Activated T-cell treated with anti-CD3 and anti-CD28 coated beads, Interleukin-2, amount 50 U/mL, for 72 hours (primary cell): ENCODE data around the gene DCAF17. TPM values are rescaled to one million over a fixed set of nuclear protein-coding genes. Genes with fewer than 3 reads are reported as not detected.

Experiments used
- ATAC-seq, 2 donors: fragments of 150-1000 bp; cut with Tn5 transposase; replicated peaks in 1 of 2; 2 replicates each; pipeline ENCODE4 v1.10.0; 2021; ENCODE audit warnings: moderate library complexity in 2 of 2, mild to moderate bottlenecking in 1 of 2
- DNase-seq, 2 donors: peaks; one replicate each; pipeline ENCODE4 v3.0.0; 2021 to 2022; ENCODE audit warnings: mixed read lengths in 1 of 2
- H3K27ac Mint-ChIP-seq: one replicate; pipeline ENCODE4 v1.8.0; 2022; ENCODE audit warnings: mild to moderate bottlenecking, moderate library complexity, mixed read lengths
- H3K27me3 Mint-ChIP-seq: one replicate; pipeline ENCODE4 v1.8.0; 2022; ENCODE audit warnings: low read depth, mixed read lengths
- H3K36me3 Mint-ChIP-seq, 2 donors: one replicate each; pipeline ENCODE4 v1.8.0; 2022; ENCODE audit warnings: mixed read lengths in 2 of 2, mild to moderate bottlenecking in 1 of 2; ENCODE audit not compliant: insufficient read depth in 2 of 2
- H3K4me1 Mint-ChIP-seq: one replicate; pipeline ENCODE4 v1.8.0; 2022; ENCODE audit warnings: low read depth, mixed read lengths
- H3K4me3 Mint-ChIP-seq, 2 donors: one replicate each; pipeline ENCODE4 v1.8.0; 2022; ENCODE audit warnings: mild to moderate bottlenecking in 2 of 2, mixed read lengths in 2 of 2, moderate library complexity in 2 of 2
- H3K9me3 Mint-ChIP-seq, 2 donors: one replicate each; pipeline ENCODE4 v1.8.0; 2022; ENCODE audit warnings: mixed read lengths in 2 of 2
- total RNA-seq, 2 donors: library from RNA; stranded (reverse); gene quantifications; one replicate each; pipeline ENCODE4 v1.2.3, GENCODE V29; 2022

Gene DCAF17
- total RNA-seq, 2 donors from 2014 or later, result 21.9 to 35.1 TPM

DNA sequence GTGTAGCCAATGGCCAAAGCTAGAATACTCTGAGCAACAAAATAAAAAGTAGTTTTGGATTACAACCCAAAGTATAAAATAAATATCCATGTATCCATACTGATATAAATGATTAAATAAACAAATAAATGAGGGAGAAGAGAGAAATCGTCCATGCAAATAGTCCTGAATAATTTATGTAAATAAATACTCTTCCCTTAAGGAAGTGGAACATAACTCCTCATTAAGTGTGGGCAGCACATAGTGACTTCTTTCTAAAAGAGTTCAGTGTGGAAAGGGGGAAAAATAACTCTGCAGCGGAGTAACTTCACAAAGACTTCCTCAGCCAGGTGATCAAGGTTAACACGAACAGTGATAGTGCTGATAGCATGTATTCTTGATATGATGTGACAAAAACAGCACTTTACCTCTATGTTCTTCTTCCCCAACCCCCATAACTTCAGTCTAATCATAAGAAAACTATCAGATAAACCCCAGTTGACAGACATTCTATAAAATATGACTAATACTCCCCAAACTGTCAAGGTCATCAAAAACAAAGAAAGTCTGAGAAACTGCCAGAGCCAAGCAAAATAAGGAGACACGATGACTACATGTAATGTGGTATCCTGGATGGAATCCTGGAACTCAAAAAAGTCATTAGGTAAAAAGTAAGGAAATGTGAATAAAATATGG, 31.0 kb upstream of the DCAF17 start:
- H3K9me3 Mint-ChIP-seq, result peaks cover 6 to 9% of the 10 kb centered on the region in 2 donors
- peak overlapping the region in 1 of 2 donors; percentile 2 for H3K4me3 Mint-ChIP-seq
- H3K36me3 Mint-ChIP-seq, result peaks cover 13 to 23% of the 10 kb centered on the region in 2 donors
- peak overlapping the region; percentile 2 for H3K27ac Mint-ChIP-seq
- ATAC-seq (peak; percentile 67 to 77), DNase-seq (no peak)
- H3K27me3 Mint-ChIP-seq, result no peaks in the 10 kb centered on the region
- H3K4me1 Mint-ChIP-seq, result peaks cover 47% of the 10 kb centered on the region

DNA sequence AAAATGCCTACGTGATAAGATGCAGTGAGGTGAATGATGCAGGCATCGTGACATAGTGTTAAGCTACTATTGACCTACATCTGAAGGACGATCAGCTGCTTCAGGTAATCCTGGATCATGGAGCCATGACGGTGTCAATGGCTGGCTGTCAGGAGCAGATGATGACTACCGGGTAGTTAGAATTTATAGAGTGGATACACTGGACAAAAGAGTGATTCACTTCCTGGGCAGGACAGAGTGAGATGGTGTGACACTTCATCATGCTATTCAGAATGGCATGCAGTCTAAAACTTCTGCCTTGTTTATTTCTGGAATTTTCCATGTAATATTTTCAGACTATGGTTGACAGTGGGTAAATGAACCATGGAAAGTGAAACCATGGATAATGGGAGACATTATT, 29.8 kb upstream of the DCAF17 start:
- Mint-ChIP-seq H3K4me1 (peaks cover 39% of the 10 kb centered on the region), H3K4me3 (no peak overlapping the region), H3K36me3 (peaks cover 13 to 18% of the 10 kb centered on the region in 2 donors), H3K27ac (no peak overlapping the region), H3K9me3 (peaks cover 6% of the 10 kb centered on the region in 2 donors), H3K27me3 (no peaks in the 10 kb centered on the region)
- DNase-seq, result no peak
- no peak for ATAC-seq

DNA sequence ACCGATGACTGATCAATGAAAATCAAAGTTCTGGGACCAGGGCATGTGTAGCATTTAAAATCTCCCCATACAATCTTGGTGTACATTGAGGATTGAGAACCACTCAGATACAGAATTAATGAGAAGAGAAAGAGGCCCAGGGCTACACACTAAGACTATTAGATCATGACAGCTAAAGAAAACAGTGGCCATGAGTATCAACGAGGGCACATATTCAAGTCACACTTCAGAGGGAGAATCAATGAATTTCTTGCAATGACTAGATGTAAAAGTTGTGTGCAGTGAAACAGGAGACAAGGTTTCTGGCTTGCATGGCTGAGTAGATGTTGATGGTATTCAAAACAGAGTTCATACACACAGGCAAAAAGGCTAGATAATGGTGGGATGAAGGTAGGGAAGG, 29.3 kb upstream of the DCAF17 start:
- Mint-ChIP-seq H3K27ac (no peak overlapping the region), H3K4me3 (no peak overlapping the region), H3K4me1 (peaks cover 40% of the 10 kb centered on the region), H3K27me3 (no peaks in the 10 kb centered on the region), H3K36me3 (peaks cover 13 to 18% of the 10 kb centered on the region in 2 donors), H3K9me3 (peaks cover 6% of the 10 kb centered on the region in 2 donors)
- DNase-seq (no peak), ATAC-seq (no peak)

DNA sequence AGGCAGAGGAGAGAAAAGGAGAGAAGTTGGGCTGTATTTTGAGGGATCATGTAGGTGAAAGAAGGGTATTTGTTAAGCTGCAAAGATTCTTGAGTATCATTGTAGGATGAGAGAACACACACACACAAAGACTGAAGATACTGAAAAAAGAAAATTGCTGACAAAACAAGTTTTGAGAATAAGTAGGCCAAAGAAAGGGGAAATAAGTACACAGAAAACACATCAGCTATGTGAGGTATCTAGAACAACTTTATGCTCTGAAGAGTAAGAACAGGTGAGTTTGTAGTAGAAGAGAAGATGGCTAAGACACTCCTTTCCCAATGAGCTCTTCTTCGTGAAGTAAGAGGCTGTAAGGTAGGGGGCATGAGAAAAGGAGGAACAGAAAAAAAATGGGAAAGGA, 28.5 kb upstream of the DCAF17 start:
- no peak overlapping the region for H3K4me3 Mint-ChIP-seq
- H3K36me3 Mint-ChIP-seq, result peaks cover 11 to 18% of the 10 kb centered on the region in 2 donors
- peaks cover 44% of the 10 kb centered on the region for H3K4me1 Mint-ChIP-seq
- H3K9me3 Mint-ChIP-seq, result peaks cover 6% of the 10 kb centered on the region in 2 donors
- DNase-seq (no peak), ATAC-seq (no peak)
- no peaks in the 10 kb centered on the region for H3K27me3 Mint-ChIP-seq
- H3K27ac Mint-ChIP-seq, result no peak overlapping the region

DNA sequence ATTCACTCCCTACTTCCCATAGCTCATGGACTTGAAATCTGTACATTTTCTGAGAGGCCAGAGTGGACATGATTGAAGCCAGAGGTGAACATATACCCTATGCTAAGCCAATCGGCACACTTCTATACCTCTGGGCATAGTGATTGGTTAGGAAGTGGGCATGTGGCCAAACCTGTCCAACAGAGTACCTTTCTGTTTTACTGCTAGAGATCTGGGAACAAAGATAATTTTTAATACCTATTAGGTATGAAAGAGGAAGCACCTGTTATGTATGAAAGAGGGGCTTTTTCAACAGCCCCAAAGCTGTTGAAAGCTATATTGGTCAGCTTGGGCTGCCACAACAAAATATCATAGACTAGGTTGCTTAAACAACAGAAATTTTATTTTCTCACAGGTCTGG, 28.0 kb upstream of the DCAF17 start:
- H3K9me3 Mint-ChIP-seq, result peaks cover 6% of the 10 kb centered on the region in 2 donors
- no peaks in the 10 kb centered on the region for H3K27me3 Mint-ChIP-seq
- no peak overlapping the region for H3K27ac Mint-ChIP-seq
- no peak overlapping the region for H3K4me3 Mint-ChIP-seq
- H3K4me1 Mint-ChIP-seq, result peaks cover 49% of the 10 kb centered on the region
- peaks cover 9 to 18% of the 10 kb centered on the region in 2 donors for H3K36me3 Mint-ChIP-seq
- ATAC-seq (no peak), DNase-seq (no peak)

DNA sequence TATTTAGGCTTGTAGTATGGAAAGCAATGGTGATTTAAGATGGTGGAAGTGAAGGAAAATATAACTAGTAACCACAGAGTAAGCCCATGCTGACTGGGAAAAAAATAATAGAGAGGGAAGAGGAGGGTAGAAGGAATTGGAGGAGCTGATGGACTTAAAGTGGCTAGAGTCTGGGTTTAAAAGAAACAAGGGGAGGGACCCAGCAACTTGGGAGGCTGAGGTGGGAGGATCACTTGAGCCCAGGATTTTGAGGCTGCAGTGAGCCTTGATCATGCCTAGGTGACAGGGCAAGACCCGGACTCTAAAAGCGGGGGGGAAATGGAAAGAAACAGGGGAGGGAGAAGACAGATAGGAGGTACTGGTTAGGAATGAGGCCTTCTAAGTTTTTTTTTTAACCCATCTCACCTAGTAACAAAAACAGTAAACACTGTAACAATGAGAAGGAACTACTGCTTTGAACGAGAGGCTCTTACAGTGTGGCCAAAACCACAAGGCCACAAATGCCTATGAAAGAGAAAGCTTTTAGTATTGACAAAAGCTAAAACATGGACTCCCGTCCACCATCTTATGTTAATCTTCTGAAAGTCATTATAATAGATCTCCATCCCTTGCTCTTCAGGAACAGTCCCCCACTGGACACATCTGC, 26.9 kb upstream of the DCAF17 start:
- Mint-ChIP-seq H3K4me3 (no peak overlapping the region), H3K27ac (no peak overlapping the region), H3K36me3 (peaks cover 6 to 8% of the 10 kb centered on the region in 2 donors), H3K9me3 (peaks cover 1 to 3% of the 10 kb centered on the region in 2 donors), H3K27me3 (no peaks in the 10 kb centered on the region), H3K4me1 (peaks cover 51% of the 10 kb centered on the region)
- DNase-seq, result peak in 1 of 2 donors; percentile 17
- peak; percentile 63 to 68 for ATAC-seq

DNA sequence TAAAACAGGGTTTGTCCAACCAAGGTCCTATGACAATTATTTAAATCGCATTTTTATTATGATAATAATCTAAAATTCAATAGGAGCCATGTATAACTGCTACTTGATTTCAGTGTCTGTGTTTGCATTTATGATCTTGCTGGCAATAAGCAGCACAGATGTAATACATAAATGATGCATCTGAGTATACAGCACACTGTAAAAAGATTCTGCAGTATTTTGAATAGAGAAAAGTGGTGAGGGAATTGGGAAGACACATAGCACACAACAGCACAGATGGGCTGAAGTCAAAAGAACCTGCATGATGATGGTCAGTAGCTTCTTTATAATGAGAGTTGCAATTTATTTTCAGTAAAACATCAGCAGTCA, 26.4 kb upstream of the DCAF17 start:
- ATAC-seq (no peak), DNase-seq (no peak)
- Mint-ChIP-seq H3K27me3 (no peaks in the 10 kb centered on the region), H3K9me3 (peaks cover 0 to 3% of the 10 kb centered on the region in 2 donors), H3K4me3 (no peak overlapping the region), H3K27ac (no peak overlapping the region), H3K4me1 (peaks cover 50% of the 10 kb centered on the region), H3K36me3 (peaks cover 4 to 7% of the 10 kb centered on the region in 2 donors)

DNA sequence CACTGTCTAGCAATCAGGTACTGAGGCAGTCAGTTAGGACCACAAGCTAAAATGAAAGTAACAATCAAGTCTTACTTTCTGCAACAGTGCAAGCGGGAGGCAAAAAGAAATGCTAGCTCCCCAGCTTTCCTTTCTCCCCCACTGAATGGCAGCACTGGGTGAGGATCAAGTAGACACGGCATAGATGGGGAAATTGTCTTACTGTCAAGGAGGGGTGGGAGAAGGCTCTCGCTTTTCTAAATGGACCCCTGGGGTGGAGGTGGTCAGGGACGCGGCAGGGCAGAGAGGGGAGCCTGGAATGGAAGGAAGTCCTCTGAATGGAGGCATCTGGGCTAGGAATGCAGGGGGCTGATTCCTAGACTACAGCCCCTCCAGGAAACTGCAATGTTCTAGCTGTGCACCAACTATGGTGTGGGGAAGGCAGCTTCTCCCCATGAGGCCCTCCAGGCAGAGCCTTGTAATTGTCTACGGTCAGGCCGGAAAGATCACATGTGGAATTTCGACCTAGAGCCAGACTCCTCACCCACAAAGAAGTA, 24.5 kb upstream of the DCAF17 start:
- Mint-ChIP-seq H3K36me3 (peaks cover 3 to 5% of the 10 kb centered on the region in 2 donors), H3K27ac (no peak overlapping the region), H3K9me3 (peaks cover 0 to 3% of the 10 kb centered on the region in 2 donors), H3K4me1 (peaks cover 37% of the 10 kb centered on the region), H3K27me3 (no peaks in the 10 kb centered on the region), H3K4me3 (peak overlapping the region; percentile 67 to 78)
- no peak for DNase-seq
- ATAC-seq, result peak in 1 of 2 donors; percentile 28

DNA sequence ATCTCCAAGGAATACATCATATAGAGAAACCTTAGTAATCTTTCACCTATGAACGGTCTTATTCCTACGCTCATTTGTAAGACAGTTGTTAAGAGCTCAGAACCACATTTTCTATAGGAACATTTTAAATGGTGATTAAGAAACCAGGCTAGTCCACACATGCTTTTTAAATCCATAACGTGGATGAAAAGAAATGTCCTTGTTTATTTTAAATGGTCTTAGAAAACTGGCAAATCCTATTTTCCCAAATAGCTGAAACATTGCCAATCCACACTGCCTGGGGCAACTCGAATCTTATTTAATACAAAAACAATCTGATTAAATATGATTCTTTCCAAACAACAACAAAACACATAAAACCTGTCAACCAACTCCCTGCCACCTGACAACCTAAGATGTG, 23.9 kb upstream of the DCAF17 start:
- Mint-ChIP-seq H3K36me3 (peaks cover 4 to 8% of the 10 kb centered on the region in 2 donors), H3K27me3 (no peaks in the 10 kb centered on the region), H3K9me3 (peaks cover 2 to 3% of the 10 kb centered on the region in 2 donors), H3K27ac (peak overlapping the region; percentile 19), H3K4me1 (peaks cover 37% of the 10 kb centered on the region), H3K4me3 (no peak overlapping the region)
- ATAC-seq (no peak), DNase-seq (no peak)

DNA sequence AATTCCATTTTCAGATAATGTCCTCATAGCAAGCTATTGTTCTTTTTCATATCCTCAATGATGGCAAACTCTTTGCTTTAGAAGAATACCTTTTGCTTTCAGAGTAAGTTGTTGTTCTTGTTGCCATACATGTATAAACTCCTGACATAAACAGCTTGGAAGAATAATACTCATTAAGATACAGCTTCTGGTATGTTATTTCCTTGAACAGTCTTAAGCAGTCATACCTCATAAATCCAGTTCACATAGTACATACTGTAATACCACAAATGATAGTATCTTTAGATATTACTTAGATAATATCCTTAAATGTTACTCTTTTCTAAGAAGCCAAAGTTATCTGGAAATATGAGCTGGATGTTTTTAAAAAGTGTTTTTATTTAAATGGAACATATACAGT, 23.4 kb upstream of the DCAF17 start:
- ATAC-seq, result no peak
- H3K4me1 Mint-ChIP-seq, result peaks cover 38% of the 10 kb centered on the region
- H3K27ac Mint-ChIP-seq, result peak overlapping the region; percentile 19
- peaks cover 2 to 3% of the 10 kb centered on the region in 2 donors for H3K9me3 Mint-ChIP-seq
- no peak for DNase-seq
- no peak overlapping the region for H3K4me3 Mint-ChIP-seq
- H3K27me3 Mint-ChIP-seq, result no peaks in the 10 kb centered on the region
- peaks cover 2 to 8% of the 10 kb centered on the region in 2 donors for H3K36me3 Mint-ChIP-seq

DNA sequence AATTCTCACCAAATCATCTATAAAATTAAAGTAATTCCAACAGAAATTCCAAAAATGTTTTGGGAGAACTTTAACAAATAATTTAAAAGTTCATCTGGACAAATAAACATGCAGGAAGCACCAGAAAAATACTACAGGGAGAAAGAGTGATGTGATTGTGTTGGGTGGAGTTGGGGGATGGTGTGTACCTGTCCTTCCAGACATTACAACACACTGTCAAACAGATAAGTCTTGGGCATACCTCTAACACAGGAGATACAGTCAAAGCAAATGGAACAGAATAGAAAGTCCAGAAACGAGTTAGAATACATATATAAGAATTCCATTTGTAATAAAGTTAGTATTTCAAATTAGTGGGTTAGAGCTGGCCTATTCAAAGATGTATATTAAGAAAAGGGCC, 22.8 kb upstream of the DCAF17 start:
- Mint-ChIP-seq H3K4me3 (no peak overlapping the region), H3K36me3 (peaks cover 2 to 11% of the 10 kb centered on the region in 2 donors), H3K27me3 (no peaks in the 10 kb centered on the region)

DNA sequence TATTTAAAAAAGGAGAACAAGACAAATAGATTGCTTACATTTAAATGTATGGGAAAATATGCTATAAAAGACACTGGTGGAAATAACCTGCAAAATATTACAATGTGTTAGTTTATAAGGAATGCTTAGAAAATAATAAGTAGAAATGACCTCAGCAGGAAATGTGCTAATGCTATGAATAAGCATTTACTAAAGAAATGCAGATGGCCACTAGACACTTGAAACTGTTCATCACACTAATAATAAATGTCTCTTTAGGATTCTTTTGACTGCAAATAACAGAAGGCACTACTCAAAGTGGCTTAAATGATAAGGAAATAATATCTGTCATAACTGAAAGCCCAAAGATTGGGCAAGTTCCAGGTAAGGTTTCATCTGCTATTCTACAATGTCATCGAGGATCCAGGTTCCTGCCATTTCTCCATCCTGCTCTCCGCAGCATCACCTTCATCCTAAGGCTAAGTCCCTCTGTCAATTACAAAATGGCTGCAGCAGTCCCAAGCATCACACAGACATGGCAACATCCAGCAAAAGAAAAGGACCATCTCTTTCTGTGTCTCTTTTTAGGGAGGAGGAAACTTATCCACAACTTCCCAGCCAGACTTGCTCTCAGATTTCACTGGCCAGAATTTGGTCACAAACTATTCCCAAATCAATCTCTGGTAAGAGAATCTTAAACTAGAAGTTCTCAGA, 22.1 kb upstream of the DCAF17 start:
- no peak overlapping the region for H3K27ac Mint-ChIP-seq
- ATAC-seq, result no peak
- no peaks in the 10 kb centered on the region for H3K27me3 Mint-ChIP-seq
- no peak for DNase-seq
- H3K36me3 Mint-ChIP-seq, result peaks cover 2 to 10% of the 10 kb centered on the region in 2 donors
- H3K4me1 Mint-ChIP-seq, result peaks cover 48% of the 10 kb centered on the region
- H3K9me3 Mint-ChIP-seq, result peaks cover 2 to 3% of the 10 kb centered on the region in 2 donors
- H3K4me3 Mint-ChIP-seq, result no peak overlapping the region

More for the DNA sequence above, 22.8 kb upstream of the DCAF17 start:
- Mint-ChIP-seq H3K4me1 (peaks cover 44% of the 10 kb centered on the region), H3K27ac (no peak overlapping the region), H3K9me3 (peaks cover 2 to 3% of the 10 kb centered on the region in 2 donors)
- DNase-seq (no peak), ATAC-seq (no peak)

DNA sequence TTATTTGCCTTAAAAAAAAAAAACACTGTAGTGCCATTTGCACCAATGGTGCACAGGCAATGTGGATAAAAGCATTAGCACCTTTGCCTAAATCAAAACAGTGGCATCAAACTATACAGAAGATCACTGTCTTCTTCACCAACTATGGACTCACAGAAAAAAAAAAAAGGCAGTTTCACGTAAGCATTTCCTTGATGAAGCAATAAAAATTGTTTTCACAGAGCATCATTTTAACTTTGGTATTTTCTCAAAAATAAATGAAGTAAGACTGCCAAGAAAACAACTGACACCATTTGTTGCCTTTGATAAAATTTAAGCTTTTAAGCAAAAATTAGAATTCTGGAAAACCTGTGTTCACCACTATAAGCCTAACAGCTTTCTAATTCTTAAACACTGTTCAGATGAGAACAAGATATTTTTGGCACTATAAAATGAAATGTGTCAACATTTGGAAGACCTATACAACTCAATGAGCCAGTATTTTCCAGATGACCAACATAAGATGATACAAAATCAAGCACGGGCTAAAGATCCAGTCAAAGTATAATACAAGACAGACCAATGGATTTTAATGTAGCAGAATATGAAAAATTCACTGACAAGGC, 21.4 kb upstream of the DCAF17 start:
- Mint-ChIP-seq H3K36me3 (peaks cover 2 to 8% of the 10 kb centered on the region in 2 donors), H3K4me1 (peaks cover 44% of the 10 kb centered on the region), H3K4me3 (no peak overlapping the region), H3K27me3 (no peaks in the 10 kb centered on the region), H3K9me3 (peaks cover 2% of the 10 kb centered on the region in 2 donors), H3K27ac (no peak overlapping the region)
- DNase-seq, result no peak
- ATAC-seq, result no peak
